SK-N-SH (cell line): ENCODE results near the gene BTRC. TPM values are rescaled to one million over a fixed set of nuclear protein-coding genes. Genes with fewer than 3 reads are reported as not detected.

ENCODE experiments used
- CTCF ChIA-PET: fragments of 300-600, 350-600 bp; formaldehyde crosslinking; extraction: SDS; loops from one replicate; lab custom pipeline; 2021; lab: Yijun Ruan, JAX
- POLR2A ChIA-PET: fragments of 350-600 bp; sonication (Branson Sonifier 250); formaldehyde crosslinking; extraction: SDS; loops from one replicate; lab custom pipeline; 2020; ENCODE audit warnings: antibody characterized with exemption, inconsistent platforms; lab: Yijun Ruan, JAX
- DNase-seq: peaks from one replicate; pipeline ENCODE4 v3.0.0; 2012
- H2AFZ ChIP-seq: fragments of 200-600 bp; sonication (generic); 2 replicates; pipeline ENCODE4 v1.8.1; 2016; ENCODE audit warnings: antibody characterized with exemption, mild to moderate bottlenecking, low read depth
- H3F3A ChIP-seq: fragments of 200-600 bp; sonication (generic); replicated peaks from 2 replicates; pipeline ENCODE3; 2016; ENCODE audit warnings: antibody characterized with exemption, mild to moderate bottlenecking; ENCODE audit not compliant: insufficient read depth
- H3K27ac ChIP-seq, 2 experiments: fragments of 200-500 bp in 1 of 2; fragments of 200-600 bp in 1 of 2; sonication (Bioruptor generic) in 1 of 2; sonication (generic), shearing (Covaris generic) in 1 of 2; 2 replicates each; pipeline versions ENCODE4 v1.5.1 to v1.6.1; 2014 to 2016; ENCODE audit warnings: low read depth in 2 of 2, inconsistent platforms in 1 of 2, low read length in 1 of 2, mild to moderate bottlenecking in 1 of 2, mixed read lengths in 1 of 2
- H3K27me3 ChIP-seq: fragments of 200-600 bp; sonication (generic), shearing (Covaris generic); 2 replicates; pipeline ENCODE4 v1.6.1; 2016; ENCODE audit warnings: mixed run types; ENCODE audit not compliant: insufficient read depth
- H3K36me3 ChIP-seq, 2 experiments: fragments of 200-500 bp in 1 of 2; fragments of 200-600 bp in 1 of 2; sonication (Bioruptor generic) in 1 of 2; sonication (generic) in 1 of 2; replicated peaks in 1 of 2; 2 replicates each; pipeline versions ENCODE3 to v1.5.1; 2014 to 2016; ENCODE audit warnings: low read length in 1 of 2, mild to moderate bottlenecking in 1 of 2; ENCODE audit not compliant: insufficient read depth in 2 of 2, control insufficient read depth in 1 of 2
- H3K4me1 ChIP-seq, 2 experiments: fragments of 200-500 bp in 1 of 2; fragments of 200-600 bp in 1 of 2; sonication (Bioruptor generic) in 1 of 2; sonication (generic), shearing (Covaris generic) in 1 of 2; 2 replicates each; pipeline versions ENCODE4 v1.5.1 to v1.6.1; 2014 to 2016; ENCODE audit warnings: low read depth in 1 of 2, low read length in 1 of 2, mixed run types in 1 of 2; ENCODE audit not compliant: insufficient read depth in 2 of 2, control insufficient read depth in 1 of 2
- H3K4me2 ChIP-seq: fragments of 200-600 bp; sonication (generic), shearing (Covaris generic); 2 replicates; pipeline ENCODE4 v1.6.1; 2017; ENCODE audit warnings: mixed run types
- H3K4me3 ChIP-seq, 2 experiments: fragments of 200-500 bp in 1 of 2; fragments of 200-600 bp in 1 of 2; sonication (Bioruptor generic) in 1 of 2; sonication (generic), shearing (Covaris generic) in 1 of 2; 2 replicates each; pipeline versions ENCODE4 v1.5.1 to v1.8.1; 2014 to 2016; ENCODE audit warnings: low read depth in 2 of 2, inconsistent platforms in 1 of 2, low read length in 1 of 2, mild to moderate bottlenecking in 1 of 2, mixed read lengths in 1 of 2, moderate library complexity in 1 of 2
- H3K79me2 ChIP-seq: fragments of 200-600 bp; sonication (generic); 2 replicates; pipeline ENCODE4 v1.8.1; 2017; ENCODE audit warnings: mild to moderate bottlenecking; ENCODE audit not compliant: insufficient read depth
- H3K9ac ChIP-seq: fragments of 200-600 bp; sonication (generic); 2 replicates; pipeline ENCODE4 v1.6.1; 2017; ENCODE audit warnings: mixed run types
- H3K9me2 ChIP-seq: fragments of 200-600 bp; sonication (generic); 2 replicates; pipeline ENCODE4 v1.6.1; 2017; ENCODE audit warnings: mixed run types
- H3K9me3 ChIP-seq: fragments of 200-600 bp; sonication (generic); 2 replicates; pipeline ENCODE4 v1.6.1; 2017; ENCODE audit warnings: mixed run types, mild to moderate bottlenecking, moderate library complexity
- H4K20me1 ChIP-seq: fragments of 200-600 bp; sonication (generic); 2 replicates; pipeline ENCODE4 v1.6.1; 2017; ENCODE audit warnings: mild to moderate bottlenecking, mixed run types; ENCODE audit not compliant: insufficient read depth
- CHD2 ChIP-seq: fragments of 150-350 bp; IDR thresholded peaks from 2 replicates; pipeline ENCODE4 v1.6.1; 2018; ENCODE audit warnings: low read length; ENCODE audit not compliant: partially characterized antibody
- FOSL2 ChIP-seq: IDR thresholded peaks from 2 replicates; pipeline ENCODE4 v1.4.0; 2012; ENCODE audit warnings: low read depth, mild to moderate bottlenecking, moderate library complexity, borderline replicate concordance
- GABPA ChIP-seq: IDR thresholded peaks from 2 replicates; pipeline ENCODE4 v1.4.0; 2012; ENCODE audit warnings: low read depth, mild to moderate bottlenecking
- JUND ChIP-seq: IDR thresholded peaks from 2 replicates; pipeline ENCODE4 v1.4.0; 2012
- MAX ChIP-seq: IDR thresholded peaks from 2 replicates; pipeline ENCODE4 v1.4.0; 2012; ENCODE audit warnings: low read depth
- MXI1 ChIP-seq: IDR thresholded peaks from 2 replicates; pipeline ENCODE4 v1.6.1; 2012; ENCODE audit warnings: mild to moderate bottlenecking, low read depth, low read length, improper control_type of control experiment
- NFIC ChIP-seq: IDR thresholded peaks from 2 replicates; pipeline ENCODE4 v1.4.0; 2012; ENCODE audit warnings: borderline replicate concordance
- RCOR1 ChIP-seq: fragments of 150-350 bp; IDR thresholded peaks from 2 replicates; pipeline ENCODE4 v1.6.1; 2017; ENCODE audit warnings: antibody characterized with exemption, low read length
- SIN3A ChIP-seq: IDR thresholded peaks from 2 replicates; pipeline ENCODE4 v1.6.1; 2012; ENCODE audit warnings: low read depth, mild to moderate bottlenecking, low read length, moderate library complexity, borderline replicate concordance
- TEAD4 ChIP-seq: IDR thresholded peaks from 2 replicates; pipeline ENCODE4 v1.4.0; 2012; ENCODE audit warnings: mild to moderate bottlenecking, borderline replicate concordance; ENCODE audit not compliant: insufficient read depth
- USF2 ChIP-seq: fragments of 150-350 bp; IDR thresholded peaks from 2 replicates; pipeline ENCODE4 v1.6.1; 2017; ENCODE audit warnings: antibody characterized with exemption, low read length, low read depth, borderline replicate concordance
- ZBTB33 ChIP-seq: IDR thresholded peaks from 2 replicates; pipeline ENCODE4 v1.4.0; 2012; ENCODE audit warnings: low read depth, borderline replicate concordance
- WGBS: methylation state at CpG from one replicate; pipeline ENCODE4 v1.1.6; 2017; ENCODE audit warnings: low lambda C conversion rate; 5-methylcytosine and 5-hydroxymethylcytosine counted together
- polyA plus RNA-seq, 3 experiments: library from polyadenylated mRNA; depleted of rRNA; stranded (reverse); fragments of >200 nt; gene quantifications; 2 replicates each; pipeline ENCODE4 v1.2.3, GENCODE V29; 2012
- TF ChIP-seq, protein P1 (sequence below): IDR thresholded peaks from 2 replicates; pipeline ENCODE4 v1.4.0; 2012; ENCODE audit warnings: low read depth, borderline replicate concordance
- TF ChIP-seq, protein P2 (sequence below): IDR thresholded peaks from 2 replicates; pipeline ENCODE4; 2012

Gene BTRC
- polyA plus RNA-seq, 1 of the 3 experiments (the other 2 are of a cell fraction), result 6.5 TPM

DNA sequence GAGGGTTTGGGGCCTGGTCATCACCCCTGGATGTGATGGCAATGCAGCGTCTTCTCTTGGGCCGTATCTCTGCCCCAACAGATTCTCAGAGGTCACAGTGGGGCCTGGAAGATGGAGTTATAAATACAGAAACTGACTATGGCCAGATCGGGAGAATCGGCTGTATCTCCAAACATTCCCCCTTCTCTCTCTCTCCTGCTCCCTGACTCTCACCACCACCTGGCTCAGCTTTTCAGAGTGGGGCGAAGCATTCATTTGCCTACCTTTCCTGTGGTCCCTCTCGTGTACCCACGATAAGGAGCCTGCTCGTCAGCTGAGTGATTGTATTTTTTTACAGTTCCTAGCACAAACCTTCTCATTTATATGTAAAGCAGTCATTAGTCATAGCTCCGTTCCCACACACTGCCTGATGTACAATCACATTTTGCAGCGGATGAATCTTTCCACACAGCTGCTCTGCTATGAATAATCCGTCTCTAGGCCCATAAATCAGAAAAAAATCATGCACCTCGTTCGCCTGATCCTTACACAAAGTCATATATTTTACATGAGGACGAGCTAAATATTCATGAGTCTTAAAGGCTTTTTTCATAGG lies 23.2 kb upstream of the BTRC start:
- H2AFZ ChIP-seq, result no peak overlapping the region
- H3K36me3 ChIP-seq, result no peaks in the 10 kb centered on the region
- WGBS, result 66% methylated on average over 13 of the region's 14 CpGs
- no peak for DNase-seq
- no peak overlapping the region for H3K27ac ChIP-seq
- peaks cover 0 to 12% of the 10 kb centered on the region in 2 experiments; a peak in 1 of 4 replicates for H3K4me1 ChIP-seq
- no peaks in the 10 kb centered on the region for H3K9me3 ChIP-seq
- no peak for TF ChIP-seq NFIC
- TF ChIP-seq USF2, result no peak
- TF ChIP-seq, protein P1, sequence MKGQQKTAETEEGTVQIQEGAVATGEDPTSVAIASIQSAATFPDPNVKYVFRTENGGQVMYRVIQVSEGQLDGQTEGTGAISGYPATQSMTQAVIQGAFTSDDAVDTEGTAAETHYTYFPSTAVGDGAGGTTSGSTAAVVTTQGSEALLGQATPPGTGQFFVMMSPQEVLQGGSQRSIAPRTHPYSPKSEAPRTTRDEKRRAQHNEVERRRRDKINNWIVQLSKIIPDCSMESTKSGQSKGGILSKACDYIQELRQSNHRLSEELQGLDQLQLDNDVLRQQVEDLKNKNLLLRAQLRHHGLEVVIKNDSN, result no peak
- TF ChIP-seq MAX, result no peak
- TF ChIP-seq SIN3A, result no peak
- no peak for TF ChIP-seq FOSL2
- no peak for TF ChIP-seq JUND
- no peak for TF ChIP-seq GABPA
- no peak for TF ChIP-seq MXI1
- no peak for TF ChIP-seq CHD2
- no peak for TF ChIP-seq RCOR1
- TF ChIP-seq ZBTB33, result no peak
- TF ChIP-seq TEAD4, result no peak
- TF ChIP-seq, protein P2, sequence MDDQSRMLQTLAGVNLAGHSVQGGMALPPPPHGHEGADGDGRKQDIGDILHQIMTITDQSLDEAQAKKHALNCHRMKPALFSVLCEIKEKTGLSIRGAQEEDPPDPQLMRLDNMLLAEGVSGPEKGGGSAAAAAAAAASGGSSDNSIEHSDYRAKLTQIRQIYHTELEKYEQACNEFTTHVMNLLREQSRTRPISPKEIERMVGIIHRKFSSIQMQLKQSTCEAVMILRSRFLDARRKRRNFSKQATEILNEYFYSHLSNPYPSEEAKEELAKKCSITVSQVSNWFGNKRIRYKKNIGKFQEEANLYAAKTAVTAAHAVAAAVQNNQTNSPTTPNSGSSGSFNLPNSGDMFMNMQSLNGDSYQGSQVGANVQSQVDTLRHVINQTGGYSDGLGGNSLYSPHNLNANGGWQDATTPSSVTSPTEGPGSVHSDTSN, result no peak
- ChIA-PET CTCF (interaction anchor here (0.9 to 2.6 kb wide), 7 partner anchors 9 to 117 kb away, joined by 3 to 11 read pairs (median 4); partner anchors contain the start of gene BTRC), POLR2A (interaction anchor here (0.6 kb wide), 1 partner anchor 18 kb away, joined by 4 read pairs; no protein-coding TSS in a partner anchor)
- H3K9me2 ChIP-seq, result no peaks in the 10 kb centered on the region
- H3K79me2 ChIP-seq, result no peaks in the 10 kb centered on the region
- H4K20me1 ChIP-seq, result no peaks in the 10 kb centered on the region
- no peak overlapping the region for H3K4me2 ChIP-seq
- no peaks in the 10 kb centered on the region for H3F3A ChIP-seq
- H3K9ac ChIP-seq, result no peak overlapping the region
- peaks cover 22% of the 10 kb centered on the region; the same call in 1 of the 2 replicates for H3K27me3 ChIP-seq
- no peak overlapping the region for H3K4me3 ChIP-seq
